Medulla oblongata (tissue), 1 donor: ENCODE data around the gene HIP1.
A peak's percentile ranks its signal among the peaks of the same experiment; 100 is the strongest.
"Not testable (repeated sequence)": the region's sequence is repeated elsewhere in the genome, so short reads cannot be mapped to it uniquely, and the experiment has no call there.

ENCODE experiments used
- DNase-seq: peaks from one replicate; pipeline ENCODE4 v3.0.0-alpha.2; 2015; ENCODE audit errors: extremely low spot score

Gene HIP1

GRCh38 chr7:75616421-75617167 lies 122.1 kb downstream of the HIP1 start:
- DNase-seq: no peak

DNA sequence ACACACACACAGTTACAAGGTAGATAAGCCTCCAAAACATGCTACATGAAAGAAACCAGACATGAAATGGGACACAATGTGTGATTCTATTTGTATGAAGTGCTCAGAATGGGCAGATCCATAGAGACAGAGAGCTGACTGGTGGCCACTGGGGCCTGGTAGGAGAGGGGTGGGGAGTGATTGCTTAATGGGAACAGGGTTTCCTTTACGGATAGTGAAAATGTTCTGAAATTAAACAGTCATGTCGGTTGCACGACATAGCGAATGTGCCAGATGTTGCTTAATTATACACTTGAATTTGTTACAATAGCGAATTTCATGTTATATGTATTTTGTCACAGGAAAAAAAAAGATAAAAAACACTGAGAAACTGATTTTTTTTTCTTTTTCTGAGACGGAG lies 124.3 kb downstream of the HIP1 start:
- no peak for DNase-seq

DNA sequence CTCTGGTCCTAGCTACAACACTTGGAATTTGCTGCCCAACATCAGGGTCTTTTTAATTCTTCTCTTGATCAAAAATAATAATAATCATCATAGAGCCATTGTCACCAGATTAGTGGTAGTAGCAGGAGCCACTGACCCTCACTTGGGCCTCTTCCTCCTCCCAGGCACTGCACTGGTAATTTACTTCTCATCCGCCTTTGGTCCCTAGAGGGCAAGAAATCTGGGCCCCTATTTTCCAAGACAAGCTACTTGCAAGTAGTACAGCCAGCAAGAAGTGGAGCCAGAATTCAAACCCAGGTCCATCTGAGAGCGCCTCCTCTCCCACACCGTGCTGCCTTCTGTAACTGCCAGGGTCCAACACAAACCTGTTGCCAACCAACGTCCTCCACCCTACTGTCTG lies 125.4 kb downstream of the HIP1 start:
- no peak for DNase-seq

GRCh38 chr7:75611557-75612178 lies 127.1 kb downstream of the HIP1 start:
- DNase-seq: peak; percentile 96

- not testable (repeated sequence) for DNase-seq
These were observed 129.3 kb downstream of the HIP1 start for GRCh38 chr7:75609416-75609815.

DNA sequence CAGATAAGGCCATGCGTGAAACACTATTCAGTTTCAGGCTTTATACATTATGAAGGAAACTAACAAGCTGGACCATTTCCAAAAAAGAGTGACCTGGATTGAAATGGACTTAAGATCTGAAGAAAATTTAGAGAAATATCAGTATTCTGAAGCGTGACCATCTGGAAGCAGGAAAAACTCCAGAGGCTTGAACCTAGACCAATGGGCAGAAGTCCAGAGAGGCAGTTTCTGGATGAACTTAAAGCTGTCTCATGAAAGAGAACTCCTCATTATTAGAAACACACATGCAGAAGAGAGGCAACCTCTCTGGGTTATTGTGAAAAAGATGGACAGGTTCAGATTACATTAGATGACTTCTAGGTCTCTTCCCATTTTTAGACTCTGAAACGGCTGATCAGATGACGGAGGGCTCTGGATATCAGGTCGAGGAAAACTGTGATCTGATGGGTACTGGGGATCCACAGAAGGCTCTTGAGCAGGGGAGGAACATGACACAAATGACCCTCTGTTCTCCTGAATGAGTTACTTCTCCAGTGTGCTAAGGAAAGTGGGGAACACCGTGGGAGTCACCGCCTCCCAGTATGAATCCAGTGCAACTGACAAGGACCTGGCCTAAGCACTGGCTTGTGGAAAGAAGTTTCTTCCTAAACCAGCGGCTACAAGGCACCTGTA lies 130.2 kb downstream of the HIP1 start:
- DNase-seq: no peak

DNA sequence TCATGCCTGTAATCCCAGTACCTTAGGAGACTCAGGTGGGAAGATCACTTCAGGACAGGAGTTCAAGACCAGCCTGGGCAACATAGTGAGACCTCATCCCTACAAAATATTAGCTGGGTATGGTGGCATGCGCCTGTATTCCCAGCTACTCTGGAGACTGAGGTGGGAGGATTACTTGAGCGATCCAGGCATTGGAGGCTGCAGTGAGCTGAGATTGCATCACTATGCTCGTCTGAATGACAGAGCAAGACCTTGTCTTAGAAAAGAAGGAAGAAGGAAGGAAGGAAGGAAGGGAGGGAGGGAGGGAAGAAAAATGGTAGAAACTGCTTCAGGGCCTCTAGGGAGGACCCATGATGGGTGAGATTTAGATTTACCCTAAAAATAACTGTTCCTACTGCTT lies 134.3 kb downstream of the HIP1 start:
- no peak for DNase-seq

- DNase-seq: not testable (repeated sequence)
These were observed 135.9 kb downstream of the HIP1 start for GRCh38 chr7:75602831-75603230.

GRCh38 chr7:75601539-75601938 lies 137.2 kb downstream of the HIP1 start:
- no peak for DNase-seq

- DNase-seq: not testable (repeated sequence)
These were observed 138.0 kb downstream of the HIP1 start for GRCh38 chr7:75600748-75601147.

DNA sequence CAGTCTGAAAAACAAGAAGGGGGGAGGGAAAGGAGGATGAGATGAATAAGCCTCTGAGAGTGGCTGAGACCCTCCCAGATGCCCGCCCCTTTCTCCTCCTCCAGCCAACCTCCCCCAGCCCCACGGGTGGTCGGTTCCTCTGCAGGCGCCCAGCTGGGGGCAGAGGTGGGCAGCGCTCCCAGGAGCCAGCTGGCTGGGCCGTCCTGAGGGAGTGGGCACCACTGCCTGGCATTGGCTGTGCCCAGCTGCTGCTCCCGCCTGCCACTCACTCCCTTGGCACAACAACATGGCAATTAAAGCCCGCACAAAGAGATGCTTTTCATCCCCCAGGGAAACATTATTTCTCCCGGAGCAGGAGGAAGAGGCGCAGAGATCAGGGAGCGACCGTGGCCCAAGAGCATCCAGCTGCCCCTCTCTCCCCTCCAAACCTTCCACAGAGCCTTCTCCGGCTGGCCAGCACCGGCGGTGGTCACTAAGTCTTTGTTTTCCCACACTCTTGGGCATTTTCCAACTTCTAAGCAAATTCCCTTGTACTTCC lies 139.4 kb downstream of the HIP1 start:
- peak; percentile 96 for DNase-seq

GRCh38 chr7:75596727-75597614 lies 141.8 kb downstream of the HIP1 start:
- DNase-seq: no peak

DNA sequence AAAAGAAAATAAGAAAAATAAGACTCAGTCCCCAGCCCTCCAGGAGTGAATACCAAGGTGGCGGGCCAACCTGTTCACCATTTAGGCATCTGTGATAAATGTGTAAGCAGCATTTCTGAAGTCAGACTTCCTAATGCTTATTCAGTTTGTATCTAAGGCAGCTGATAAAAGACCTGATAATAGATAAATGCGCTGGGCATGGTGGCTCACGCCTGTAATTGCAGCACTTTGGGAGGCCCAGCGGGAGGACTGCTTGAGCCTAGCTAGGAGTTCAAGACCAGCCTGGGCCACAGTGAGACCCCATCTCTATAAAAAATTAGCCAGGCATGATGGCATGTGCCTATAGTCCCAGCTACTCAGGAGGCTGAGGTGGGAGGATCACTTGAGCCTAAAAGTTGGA lies 143.0 kb downstream of the HIP1 start:
- no peak for DNase-seq

DNA sequence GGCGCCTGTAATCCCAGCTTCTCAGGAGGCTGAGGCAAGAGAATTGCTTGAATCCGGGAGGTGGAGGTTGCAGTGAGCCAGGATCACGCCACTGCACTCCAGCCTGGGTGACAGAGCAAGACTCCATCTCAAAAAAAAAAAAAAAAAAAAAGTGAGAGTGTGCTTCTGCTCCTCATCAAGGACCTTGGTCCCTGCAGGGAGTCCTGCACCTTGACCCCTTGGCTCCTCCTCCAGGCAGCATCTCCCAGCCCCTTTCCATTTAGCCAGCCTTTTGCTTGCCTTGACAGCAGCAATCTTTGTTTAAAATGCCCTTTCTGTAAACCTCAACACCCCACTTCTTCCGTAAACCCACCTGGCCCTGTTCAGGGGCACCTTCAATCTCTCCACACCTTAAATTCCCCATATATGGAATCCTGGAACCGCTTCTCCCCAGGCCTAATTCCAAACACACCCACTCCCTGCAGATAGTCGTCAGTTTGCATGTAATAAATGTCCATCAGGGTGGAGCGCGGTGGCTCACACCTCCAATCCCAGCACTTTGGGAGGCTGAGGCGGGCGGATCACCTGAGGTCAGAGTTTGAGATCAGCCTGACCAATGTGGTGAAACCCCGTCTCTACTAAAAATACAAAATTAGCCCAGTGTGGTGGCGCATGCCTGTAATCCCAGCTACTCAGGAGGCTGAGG lies 145.1 kb downstream of the HIP1 start:
- DNase-seq: not testable (repeated sequence)

GRCh38 chr7:75591467-75592255 lies 147.1 kb downstream of the HIP1 start:
- DNase-seq: no peak

DNA sequence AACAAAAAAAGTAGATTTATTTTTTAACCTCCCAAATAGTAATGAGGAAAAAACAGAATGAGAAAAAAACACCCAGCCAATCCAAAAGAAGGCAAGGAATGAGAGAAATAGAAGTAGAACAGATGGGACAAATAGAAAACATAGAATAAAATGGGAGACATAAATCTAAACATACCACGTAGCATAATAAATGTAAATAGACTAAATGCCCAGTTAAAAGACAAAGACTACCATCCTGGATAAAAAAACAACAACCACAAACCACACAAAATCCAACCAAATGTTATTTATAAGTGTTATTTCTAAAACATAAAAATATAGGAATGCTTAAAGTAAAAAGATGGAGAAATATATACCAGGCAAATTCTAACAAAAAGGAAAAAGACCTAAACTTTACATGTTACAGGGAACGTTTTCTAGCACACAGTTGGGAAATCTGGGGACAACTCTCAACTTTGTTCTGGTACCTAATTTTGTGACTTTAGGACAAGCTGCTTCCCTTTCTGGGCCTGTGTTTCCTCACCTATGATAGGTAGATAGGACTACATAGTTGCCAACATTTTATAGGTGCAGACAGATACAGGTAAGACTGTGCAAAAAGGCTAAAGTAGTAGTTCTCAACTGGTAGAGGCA lies 148.3 kb downstream of the HIP1 start:
- DNase-seq: no peak

GRCh38 chr7:75584354-75584753 lies 154.4 kb downstream of the HIP1 start:
- DNase-seq: no peak

DNA sequence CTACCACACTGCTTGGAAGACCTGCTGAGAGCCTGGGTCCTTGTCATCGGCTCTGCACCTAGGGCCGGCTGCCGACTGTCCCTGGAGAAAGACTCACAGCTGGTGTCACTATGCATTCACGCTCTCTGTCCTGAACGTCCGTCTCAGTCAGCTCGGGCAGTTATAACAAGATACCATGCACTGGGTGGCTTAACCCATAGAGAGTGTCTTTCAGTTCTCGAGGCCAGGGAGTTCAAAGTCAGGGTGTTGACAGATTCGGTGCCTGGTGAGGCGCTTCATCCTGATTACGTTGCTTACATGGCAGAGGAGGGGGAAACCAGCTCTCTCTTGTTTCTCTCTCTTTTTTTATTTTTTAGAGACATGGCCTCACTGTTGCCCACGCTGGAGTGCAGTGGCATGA lies 155.5 kb downstream of the HIP1 start:
- no peak for DNase-seq

DNA sequence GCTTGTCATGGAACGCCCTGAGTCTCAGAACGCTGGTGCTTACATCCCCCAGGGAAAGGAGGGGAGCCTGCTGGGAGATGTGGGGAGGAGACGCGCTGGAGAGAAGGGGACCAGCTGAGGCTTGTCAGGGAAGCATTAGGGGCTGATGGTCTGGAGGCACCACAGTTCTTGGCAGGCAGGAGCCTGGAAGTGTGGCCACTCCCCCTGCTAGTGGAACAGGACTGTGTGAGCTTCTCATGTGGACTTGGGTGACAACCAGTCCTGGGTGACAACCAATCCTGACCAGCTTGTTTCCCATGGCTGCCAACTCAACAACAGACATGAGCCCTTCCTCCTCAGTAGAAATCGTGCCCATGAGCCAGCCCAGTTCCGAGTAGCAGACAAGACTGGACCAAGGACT lies 158.8 kb downstream of the HIP1 start:
- no peak for DNase-seq

- DNase-seq: no peak
These were observed 160.7 kb downstream of the HIP1 start for GRCh38 chr7:75578081-75578480.
